CD4-positive, alpha-beta T cell (primary cell): Measurements from ENCODE around the gene CCDC107. TPM values are rescaled to one million over a fixed set of nuclear protein-coding genes. Genes with fewer than 3 reads are reported as not detected.

Experiments
- ATAC-seq: fragments of 200-7000 bp; cut with Tn5 transposase; one replicate; pipeline ENCODE4 v1.10.0; 2022; ENCODE audit warnings: mild to moderate bottlenecking; ENCODE audit not compliant: poor library complexity
- CTCF ChIA-PET: fragments of 350-600 bp; sonication (Branson Sonifier 250); formaldehyde crosslinking; loops from one replicate; lab custom pipeline; 2021; ENCODE audit warnings: antibody characterized with exemption, inconsistent platforms; lab: Charles Lee
- POLR2A ChIA-PET: fragments of 350-600 bp; sonication (Branson Sonifier 250); formaldehyde crosslinking; loops from one replicate; lab custom pipeline; 2021; ENCODE audit warnings: antibody characterized with exemption, inconsistent platforms; lab: Charles Lee
- DNase-seq, 14 experiments: peaks; one replicate each; pipeline ENCODE4 v3.0.0-alpha.2; 2013 to 2020; ENCODE audit warnings: mixed read lengths in 2 of 14
- H3K27ac ChIP-seq, 2 donors: one replicate each; pipeline versions ENCODE4 v1.5.1 to v1.7.0; 2013; ENCODE audit warnings: low read length in 2 of 2, low read depth in 1 of 2, mild to moderate bottlenecking in 1 of 2
- H3K27me3 ChIP-seq, 2 experiments: 1 replicate in 1 of 2; 2 replicates in 1 of 2; pipeline versions ENCODE4 v1.6.1 to v1.7.0; 2013; ENCODE audit warnings: low read length in 2 of 2, control low read depth in 1 of 2, mild to moderate bottlenecking in 1 of 2, moderate library complexity in 1 of 2; ENCODE audit not compliant: insufficient read depth in 2 of 2, control insufficient read depth in 1 of 2
- H3K36me3 ChIP-seq: one replicate; pipeline ENCODE4 v1.6.1; 2013; ENCODE audit warnings: low read length, control low read depth; ENCODE audit not compliant: insufficient read depth
- H3K4me1 ChIP-seq: one replicate; pipeline ENCODE4 v1.6.1; 2013; ENCODE audit warnings: low read length, control low read depth; ENCODE audit not compliant: insufficient read depth
- H3K4me3 ChIP-seq: one replicate; pipeline ENCODE4 v1.5.1; 2013; ENCODE audit warnings: mild to moderate bottlenecking, low read length, moderate library complexity
- H3K9me3 ChIP-seq, 2 experiments: 1 replicate in 1 of 2; 2 replicates in 1 of 2; pipeline versions ENCODE4 v1.6.1 to v1.7.0; 2013; ENCODE audit warnings: low read length in 2 of 2, mild to moderate bottlenecking in 2 of 2, control low read depth in 1 of 2, moderate library complexity in 1 of 2; ENCODE audit not compliant: control insufficient read depth in 1 of 2, insufficient read depth in 1 of 2
- H3K27ac Mint-ChIP-seq: one replicate; pipeline ENCODE4 v1.8.0; 2020; ENCODE audit warnings: mixed read lengths
- H3K27me3 Mint-ChIP-seq: one replicate; pipeline ENCODE4 v1.8.0; 2021; ENCODE audit warnings: mixed read lengths
- H3K36me3 Mint-ChIP-seq: one replicate; pipeline ENCODE4 v1.8.0; 2021; ENCODE audit warnings: low read depth, mixed read lengths
- H3K4me1 Mint-ChIP-seq: one replicate; pipeline ENCODE4 v1.8.0; 2021; ENCODE audit warnings: low read depth, mixed read lengths
- H3K4me3 Mint-ChIP-seq: one replicate; pipeline ENCODE4 v1.8.0; 2020; ENCODE audit warnings: mild to moderate bottlenecking, mixed read lengths
- H3K9me3 Mint-ChIP-seq: one replicate; pipeline ENCODE4 v1.8.0; 2020; ENCODE audit warnings: mixed read lengths
- intact Hi-C, 2 experiments: fragments of 100-400 bp; cut with DNase I in 1 of 2; cut with micrococcal nuclease in 1 of 2; formaldehyde crosslinking; loops; one replicate each; pipeline versions ENCODE4 v1.15.1 to v1.9.0; 2023 to 2025; cut with DNase I, micrococcal nuclease
- total RNA-seq, 174 experiments: library from RNA in 2 of 174; stranded (reverse) in 2 of 174; gene quantifications; one replicate each; pipeline ENCODE4 v1.2.3 and lab custom pipeline; 2021 to 2026
- TF ChIP-seq, protein P1 (sequence below): fragments of 200-600 bp; IDR thresholded peaks from one replicate; pipeline ENCODE4 v1.8.0; 2022; ENCODE audit warnings: antibody characterized with exemption, mild to moderate bottlenecking

Gene CCDC107
- total RNA-seq, 2 experiments from 2014 or later = 10.2 TPM

DNA sequence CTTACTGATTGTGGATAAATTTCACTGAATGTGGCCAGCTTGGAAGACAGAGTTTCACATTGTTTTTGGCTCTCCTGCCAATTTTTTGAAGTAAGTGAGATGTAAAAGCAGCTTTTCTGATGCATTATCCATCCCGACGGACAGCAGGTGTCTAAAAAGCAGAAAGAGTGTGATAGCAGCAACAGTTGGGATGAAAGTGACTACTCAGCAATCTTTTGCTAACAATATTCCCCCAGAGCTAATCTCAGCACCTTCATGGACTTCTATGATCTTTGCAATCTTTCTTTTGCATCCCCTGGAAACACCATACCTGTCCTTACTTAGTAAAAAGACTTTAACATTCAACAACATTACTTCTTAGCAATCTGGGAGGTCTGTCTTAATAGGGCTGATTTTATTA, 45.2 kb upstream of the CCDC107 start:
- H3K36me3 ChIP-seq = peaks cover 26% of the 10 kb centered on the region
- ATAC-seq = no peak
- Mint-ChIP-seq H3K4me1 (peaks cover 36% of the 10 kb centered on the region), H3K4me3 (no peak overlapping the region), H3K36me3 (peaks cover 13% of the 10 kb centered on the region), H3K9me3 (no peaks in the 10 kb centered on the region), H3K27ac (no peak overlapping the region), H3K27me3 (no peaks in the 10 kb centered on the region)
- no peaks in the 10 kb centered on the region for H3K9me3 ChIP-seq
- DNase-seq = no peak
- no peak overlapping the region for H3K4me3 ChIP-seq
- CTCF ChIA-PET = no interaction called here
- H3K4me1 ChIP-seq = peaks cover 29% of the 10 kb centered on the region
- POLR2A ChIA-PET = interaction anchor here (4.5 kb wide), 1 partner anchor 34 kb away, joined by 29 read pairs; no protein-coding TSS in a partner anchor
- TF ChIP-seq, protein P1, sequence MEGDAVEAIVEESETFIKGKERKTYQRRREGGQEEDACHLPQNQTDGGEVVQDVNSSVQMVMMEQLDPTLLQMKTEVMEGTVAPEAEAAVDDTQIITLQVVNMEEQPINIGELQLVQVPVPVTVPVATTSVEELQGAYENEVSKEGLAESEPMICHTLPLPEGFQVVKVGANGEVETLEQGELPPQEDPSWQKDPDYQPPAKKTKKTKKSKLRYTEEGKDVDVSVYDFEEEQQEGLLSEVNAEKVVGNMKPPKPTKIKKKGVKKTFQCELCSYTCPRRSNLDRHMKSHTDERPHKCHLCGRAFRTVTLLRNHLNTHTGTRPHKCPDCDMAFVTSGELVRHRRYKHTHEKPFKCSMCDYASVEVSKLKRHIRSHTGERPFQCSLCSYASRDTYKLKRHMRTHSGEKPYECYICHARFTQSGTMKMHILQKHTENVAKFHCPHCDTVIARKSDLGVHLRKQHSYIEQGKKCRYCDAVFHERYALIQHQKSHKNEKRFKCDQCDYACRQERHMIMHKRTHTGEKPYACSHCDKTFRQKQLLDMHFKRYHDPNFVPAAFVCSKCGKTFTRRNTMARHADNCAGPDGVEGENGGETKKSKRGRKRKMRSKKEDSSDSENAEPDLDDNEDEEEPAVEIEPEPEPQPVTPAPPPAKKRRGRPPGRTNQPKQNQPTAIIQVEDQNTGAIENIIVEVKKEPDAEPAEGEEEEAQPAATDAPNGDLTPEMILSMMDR = no peak
- no peaks in the 10 kb centered on the region for H3K27me3 ChIP-seq
- intact Hi-C loops = no loop called here
- H3K27ac ChIP-seq = no peak overlapping the region

DNA sequence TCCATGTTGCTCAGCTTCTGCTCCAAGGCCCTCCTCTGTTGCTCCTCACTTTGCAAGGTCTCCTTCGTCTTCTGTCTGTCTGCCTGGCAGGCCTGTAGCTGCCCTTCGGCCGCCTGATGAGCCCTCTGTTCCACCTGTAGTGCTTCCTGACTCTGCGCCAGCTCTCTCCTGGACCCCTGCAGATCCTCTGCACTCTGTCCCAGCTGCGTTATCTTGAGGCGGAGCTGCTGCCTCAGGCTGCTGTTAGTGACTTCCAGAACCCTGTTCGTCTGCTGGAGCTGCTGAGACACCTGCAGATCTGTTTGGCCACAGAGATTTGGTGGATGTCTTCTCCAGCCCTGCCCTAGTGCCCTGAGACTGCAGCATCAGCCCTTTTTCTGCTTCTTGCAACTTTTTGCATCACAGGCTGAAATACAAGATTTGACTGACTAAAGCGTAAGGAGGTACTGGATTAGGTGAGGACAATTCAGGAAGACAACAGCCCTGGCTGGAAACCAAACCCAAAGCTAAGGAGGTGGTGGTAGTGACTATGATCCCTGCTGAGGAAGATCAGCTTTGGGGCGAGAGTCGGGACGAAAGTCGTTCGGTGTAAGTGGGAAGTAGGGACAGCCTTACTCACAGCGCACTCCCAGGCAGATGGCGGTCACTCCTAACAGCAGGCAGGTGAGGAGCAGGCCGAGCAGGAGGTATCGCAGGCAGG, 42.0 kb upstream of the CCDC107 start:
- no peaks in the 10 kb centered on the region for H3K9me3 Mint-ChIP-seq
- ChIA-PET CTCF (interaction anchor here (0.7 to 3.2 kb wide), 11 partner anchors 9 to 626 kb away, joined by 3 to 22 read pairs (median 5); partner anchors contain the start of genes ARHGEF39, CCDC107, DNAJB5 and RMRP), POLR2A (interaction anchor here (0.6 to 3.4 kb wide), 14 partner anchors 11 to 544 kb away, joined by 3 to 35 read pairs (median 4); partner anchors contain the start of genes CCDC107, CREB3, RMRP and SIT1)
- H3K9me3 ChIP-seq = no peaks in the 10 kb centered on the region
- peaks cover 56% of the 10 kb centered on the region for H3K4me1 Mint-ChIP-seq
- H3K4me1 ChIP-seq = peaks cover 46% of the 10 kb centered on the region
- TF ChIP-seq, protein P1 = no peak
- peak overlapping the region; percentile 72 for H3K27ac Mint-ChIP-seq
- H3K27me3 ChIP-seq = no peaks in the 10 kb centered on the region
- H3K27me3 Mint-ChIP-seq = no peaks in the 10 kb centered on the region
- H3K27ac ChIP-seq = peak overlapping the region in 1 of 2 donors; percentile 22
- H3K4me3 Mint-ChIP-seq = peak overlapping the region; percentile 86
- DNase-seq (peak in 1 of 14 experiments; percentile 16), ATAC-seq (no peak)
- peak overlapping the region; percentile 77 for H3K4me3 ChIP-seq
- no peaks in the 10 kb centered on the region for H3K36me3 Mint-ChIP-seq
- H3K36me3 ChIP-seq = no peaks in the 10 kb centered on the region
- intact Hi-C loops = loop anchor here (2.0 to 5.0 kb wide), 2 partner anchors 41 to 81 kb away; partner anchors contain the start of genes CCDC107 (in 2 of the 2) and RMRP (in 2 of the 2)

DNA sequence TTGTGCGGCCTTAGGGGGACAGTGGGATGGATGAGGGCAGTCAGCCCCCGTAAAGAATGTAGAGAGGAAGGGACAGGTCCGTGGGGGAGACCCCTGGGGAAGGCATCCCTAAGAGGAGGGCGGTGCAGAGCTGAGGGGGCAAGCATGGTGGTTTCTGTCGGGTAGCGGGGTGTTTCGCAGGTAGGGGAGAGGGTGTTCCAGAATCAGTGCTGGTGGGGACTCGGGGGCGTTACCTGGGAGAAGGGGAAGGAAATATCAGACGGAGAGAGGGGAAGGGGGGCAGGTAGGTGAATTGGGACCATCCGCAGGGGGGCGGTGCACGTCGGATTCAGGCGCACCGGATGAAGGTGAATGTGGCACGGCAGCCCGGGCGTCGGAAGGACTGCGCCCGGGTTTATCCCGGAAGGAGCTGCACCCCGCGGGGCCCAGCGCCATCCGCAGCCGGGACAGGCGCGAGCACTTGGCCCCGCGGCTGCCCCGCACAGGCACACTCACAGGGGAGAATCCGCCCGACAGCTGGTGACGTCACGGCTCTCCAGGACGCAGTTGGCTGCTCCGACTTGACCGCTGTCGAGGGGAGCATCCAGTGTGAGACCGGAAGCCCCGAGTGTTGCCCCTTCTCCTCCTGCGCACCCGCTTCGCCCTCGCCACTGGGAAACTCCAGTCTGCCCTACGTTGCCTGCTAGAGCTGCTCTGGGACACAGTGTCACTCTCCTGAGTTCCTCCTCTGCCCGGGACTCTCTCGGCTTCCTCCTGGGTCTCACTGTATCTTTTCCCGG, 41.2 kb upstream of the CCDC107 start:
- Mint-ChIP-seq H3K27ac (peak overlapping the region; percentile 72), H3K36me3 (no peaks in the 10 kb centered on the region), H3K9me3 (no peaks in the 10 kb centered on the region), H3K4me3 (peak overlapping the region; percentile 86), H3K4me1 (peaks cover 50% of the 10 kb centered on the region), H3K27me3 (no peaks in the 10 kb centered on the region)
- ChIA-PET CTCF (interaction anchor here (0.6 to 3.2 kb wide), 20 partner anchors 9 to 627 kb away, joined by 3 to 22 read pairs (median 4); partner anchors contain the start of genes ARHGEF39, CCDC107, CREB3 and DNAJB5), POLR2A (interaction anchor here (0.6 to 3.4 kb wide), 16 partner anchors 12 to 544 kb away, joined by 3 to 35 read pairs (median 4); partner anchors contain the start of genes CCDC107, CREB3, RMRP and SIT1)
- no peaks in the 10 kb centered on the region for H3K9me3 ChIP-seq
- ATAC-seq = peak; percentile 86
- H3K27ac ChIP-seq = peak overlapping the region; percentile 27 to 70
- TF ChIP-seq, protein P1 = peak; percentile 47
- intact Hi-C loops = loop anchor here (2.0 to 5.0 kb wide), 2 partner anchors 40 to 80 kb away; partner anchors contain the start of genes CCDC107 (in 2 of the 2) and RMRP (in 2 of the 2)
- H3K4me1 ChIP-seq = peaks cover 40% of the 10 kb centered on the region
- H3K27me3 ChIP-seq = no peaks in the 10 kb centered on the region
- DNase-seq = peak; percentile 42 to 89 (median 62)
- H3K4me3 ChIP-seq = peak overlapping the region; percentile 77
- no peaks in the 10 kb centered on the region for H3K36me3 ChIP-seq
